ENCODE measurements around the gene RBM34. TPM values are rescaled to one million over a fixed set of nuclear protein-coding genes. Genes with fewer than 3 reads are reported as not detected.
A peak's percentile ranks its signal among the peaks of the same experiment; 100 is the strongest.

Gene RBM34
- total RNA-seq, 2 donors from 2014 or later = 25.7 to 90.7 TPM

DNA sequence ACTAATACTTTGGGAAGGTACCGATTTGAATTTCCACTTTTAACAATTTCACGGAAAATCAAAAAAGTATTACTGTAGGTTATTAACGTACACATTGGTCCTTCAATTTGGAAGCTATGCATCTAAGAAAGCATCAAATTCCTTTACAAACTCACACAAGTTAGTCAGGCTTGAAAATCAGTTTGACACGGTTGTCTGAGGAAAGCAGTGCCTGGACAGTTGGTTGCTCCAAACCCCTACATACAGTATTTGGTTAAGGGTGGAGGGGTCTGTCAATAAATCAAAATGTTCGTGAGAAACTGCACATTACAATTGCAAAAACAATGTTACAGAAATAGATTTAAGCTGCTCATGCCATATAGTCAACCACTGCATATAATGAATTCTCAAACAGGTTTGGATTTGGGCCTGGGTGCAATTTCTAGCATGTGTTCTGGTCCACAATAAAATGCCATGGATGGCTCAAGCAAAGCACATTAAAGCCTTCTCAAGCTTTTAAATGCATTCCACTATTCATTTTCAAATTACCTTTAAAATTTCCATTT, 19.9 kb upstream of the RBM34 start:
- no peak for TF ChIP-seq POLR2A (IDR thresholded peaks at IDR 0.05)
- TF ChIP-seq, protein P1, sequence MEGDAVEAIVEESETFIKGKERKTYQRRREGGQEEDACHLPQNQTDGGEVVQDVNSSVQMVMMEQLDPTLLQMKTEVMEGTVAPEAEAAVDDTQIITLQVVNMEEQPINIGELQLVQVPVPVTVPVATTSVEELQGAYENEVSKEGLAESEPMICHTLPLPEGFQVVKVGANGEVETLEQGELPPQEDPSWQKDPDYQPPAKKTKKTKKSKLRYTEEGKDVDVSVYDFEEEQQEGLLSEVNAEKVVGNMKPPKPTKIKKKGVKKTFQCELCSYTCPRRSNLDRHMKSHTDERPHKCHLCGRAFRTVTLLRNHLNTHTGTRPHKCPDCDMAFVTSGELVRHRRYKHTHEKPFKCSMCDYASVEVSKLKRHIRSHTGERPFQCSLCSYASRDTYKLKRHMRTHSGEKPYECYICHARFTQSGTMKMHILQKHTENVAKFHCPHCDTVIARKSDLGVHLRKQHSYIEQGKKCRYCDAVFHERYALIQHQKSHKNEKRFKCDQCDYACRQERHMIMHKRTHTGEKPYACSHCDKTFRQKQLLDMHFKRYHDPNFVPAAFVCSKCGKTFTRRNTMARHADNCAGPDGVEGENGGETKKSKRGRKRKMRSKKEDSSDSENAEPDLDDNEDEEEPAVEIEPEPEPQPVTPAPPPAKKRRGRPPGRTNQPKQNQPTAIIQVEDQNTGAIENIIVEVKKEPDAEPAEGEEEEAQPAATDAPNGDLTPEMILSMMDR (IDR thresholded peaks at IDR 0.05) = no peak
- Histone ChIP-seq H3K4me3 (no peak overlapping the region), H3K4me1 (replicated peaks) (no peaks in the 10 kb centered on the region), H3K36me3 (no peaks in the 10 kb centered on the region), H3K27me3 (replicated peaks; ENCODE audit: insufficient read depth) (no peaks in the 10 kb centered on the region), H3K27ac (no peak overlapping the region), H3K9me3 (no peaks in the 10 kb centered on the region)
- DNase-seq (ENCODE audit: low spot score) = no peak
- intact Hi-C loops (cut with DNase I) = no loop called here
- 87% methylated on average over 5 of the region's 5 CpGs for WGBS

DNA sequence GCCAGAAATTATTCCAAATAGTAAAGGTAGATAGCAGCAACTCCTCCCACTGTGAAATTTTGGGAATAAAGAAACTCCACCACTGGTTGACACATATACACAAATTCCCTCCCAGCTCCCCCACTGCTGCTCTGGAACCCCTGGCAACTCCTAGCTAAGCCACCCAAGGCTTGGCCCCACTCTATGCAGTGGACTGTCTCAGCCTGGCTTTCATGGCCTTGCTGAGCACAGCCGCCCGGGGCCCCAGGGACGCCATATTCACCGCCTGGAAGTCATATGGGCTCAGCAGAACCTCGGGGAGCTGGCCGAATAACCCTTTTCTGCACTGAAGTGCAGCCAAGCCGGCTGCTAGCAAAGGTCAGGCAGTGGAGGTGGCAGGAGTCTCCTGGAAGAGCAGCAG, 15.4 kb upstream of the RBM34 start:
- 90% methylated on average over 7 of the region's 7 CpGs for whole genome bisulfite sequencing
- peaks cover 0 to 6% of the 10 kb centered on the region in 2 donors for H3K36me3 ChIP-seq
- DNase-seq (ENCODE audit: low spot score) = no peak
- no peak overlapping the region for H3K27ac ChIP-seq
- TF ChIP-seq, protein P1 (IDR thresholded peaks at IDR 0.05) = no peak
- TF ChIP-seq POLR2AphosphoS5 (IDR thresholded peaks at IDR 0.05) = no peak
- no peak for TF ChIP-seq POLR2A (IDR thresholded peaks at IDR 0.05)
- no peak overlapping the region for H3K4me3 ChIP-seq
- no peaks in the 10 kb centered on the region for H3K4me1 ChIP-seq (replicated peaks)
- intact Hi-C loops (cut with DNase I) = no loop called here
- no peaks in the 10 kb centered on the region for H3K9me3 ChIP-seq
- H3K27me3 ChIP-seq (replicated peaks; ENCODE audit: insufficient read depth) = no peaks in the 10 kb centered on the region

- Histone ChIP-seq H3K27me3 (replicated peaks; ENCODE audit: insufficient read depth) (no peaks in the 10 kb centered on the region), H3K4me1 (replicated peaks) (no peaks in the 10 kb centered on the region), H3K9me3 (no peaks in the 10 kb centered on the region), H3K4me3 (no peak overlapping the region), H3K27ac (no peak overlapping the region), H3K36me3 (peaks cover 0 to 2% of the 10 kb centered on the region in 2 donors)
- TF ChIP-seq, protein P1 (IDR thresholded peaks at IDR 0.05) = no peak
- TF ChIP-seq POLR2A (IDR thresholded peaks at IDR 0.05) (no peak), POLR2AphosphoS5 (IDR thresholded peaks at IDR 0.05) (no peak)
- no peak for DNase-seq (ENCODE audit: low spot score)
- intact Hi-C loops (cut with DNase I) = no loop called here
Measured at GRCh38 chr1:235169986-235170385, 8.9 kb upstream of the RBM34 start.

DNA sequence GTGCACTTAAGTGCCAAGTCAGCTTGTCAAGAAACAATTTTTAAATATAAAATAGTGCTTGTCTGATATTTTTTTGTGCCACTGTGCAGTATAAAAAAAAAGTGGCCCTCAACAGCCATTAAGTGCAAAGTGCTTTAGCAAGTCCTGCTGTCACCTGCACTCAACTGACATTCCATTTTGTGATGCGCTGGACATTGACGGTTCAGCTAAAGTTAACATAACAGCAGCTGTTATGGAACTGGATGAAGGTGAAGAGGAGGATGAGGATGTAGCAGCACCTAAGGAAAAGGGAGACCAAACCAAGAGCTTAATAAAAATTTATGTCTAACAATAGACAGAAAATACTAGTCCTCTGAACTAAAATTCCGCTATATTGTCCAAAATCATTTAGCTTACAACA, 7.3 kb upstream of the RBM34 start:
- Histone ChIP-seq H3K9me3 (no peaks in the 10 kb centered on the region), H3K4me3 (no peak overlapping the region), H3K27ac (no peak overlapping the region), H3K4me1 (replicated peaks) (no peaks in the 10 kb centered on the region), H3K27me3 (replicated peaks; ENCODE audit: insufficient read depth) (no peaks in the 10 kb centered on the region), H3K36me3 (no peaks in the 10 kb centered on the region)
- TF ChIP-seq POLR2A (IDR thresholded peaks at IDR 0.05) (no peak), POLR2AphosphoS5 (IDR thresholded peaks at IDR 0.05) (no peak)
- TF ChIP-seq, protein P1 (IDR thresholded peaks at IDR 0.05) = no peak
- DNase-seq (ENCODE audit: low spot score) = no peak
- 97% methylated on average over 3 of the region's 3 CpGs for WGBS
- intact Hi-C loops (cut with DNase I) = no loop called here

DNA sequence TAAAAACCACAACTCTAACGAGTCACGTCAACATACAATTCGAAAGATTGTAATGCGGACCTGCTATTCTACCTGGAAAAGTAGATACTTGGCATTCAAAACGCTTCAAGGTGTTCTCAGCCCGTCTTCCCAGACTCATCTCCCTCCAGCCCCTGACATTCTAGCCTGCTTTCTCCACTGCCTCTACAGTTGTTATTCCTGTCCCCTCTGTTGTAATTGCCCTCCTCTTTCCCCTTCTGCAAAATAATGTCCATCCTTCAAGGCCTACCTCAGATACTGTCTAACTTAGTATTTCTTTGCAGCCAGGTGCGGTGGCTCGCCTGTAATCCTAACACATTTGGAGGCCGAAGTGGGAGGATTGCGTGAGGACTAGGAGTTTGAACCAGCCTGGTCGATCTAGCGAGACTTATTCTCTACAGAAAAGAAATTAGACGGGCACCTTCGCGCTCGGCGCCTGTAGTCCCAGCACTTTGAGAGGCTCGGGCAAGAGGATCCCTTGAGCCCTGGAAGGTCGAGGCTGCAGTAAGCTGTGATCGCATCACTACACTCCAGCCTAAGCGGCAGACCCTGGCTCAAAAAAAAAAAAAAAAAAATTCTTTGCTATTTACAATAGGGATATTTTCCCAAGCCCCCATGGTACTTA, 756 bp upstream of the RBM34 start:
- intact Hi-C loops (cut with DNase I) = loop anchor here (2.0 kb wide), 1 partner anchor 33 kb away; the partner anchor contains the start of gene TOMM20
- Histone ChIP-seq H3K36me3 (no peaks in the 10 kb centered on the region), H3K27ac (peak overlapping the region; percentile 85 to 90), H3K27me3 (replicated peaks; ENCODE audit: insufficient read depth) (no peaks in the 10 kb centered on the region), H3K4me1 (replicated peaks) (no peaks in the 10 kb centered on the region), H3K9me3 (no peaks in the 10 kb centered on the region), H3K4me3 (peak overlapping the region; percentile 56 to 66)
- WGBS = 59% methylated on average over 21 of the region's 21 CpGs
- DNase-seq (ENCODE audit: low spot score) = no peak
- TF ChIP-seq POLR2AphosphoS5 (IDR thresholded peaks at IDR 0.05) = no peak
- no peak for TF ChIP-seq POLR2A (IDR thresholded peaks at IDR 0.05)
- TF ChIP-seq, protein P1 (IDR thresholded peaks at IDR 0.05) = no peak
